Trophoblast cell (in vitro differentiated cells and primary cell): ENCODE results near the gene CCDC146.

Source experiments
- DNase-seq, 2 donors: peaks; one replicate each; pipeline ENCODE4 v3.0.0-alpha.2; 2016
- H2AFZ ChIP-seq: 2 replicates; pipeline ENCODE4 v1.6.1; 2013; ENCODE audit warnings: low read length, moderate library complexity, mild to moderate bottlenecking; ENCODE audit not compliant: insufficient read depth, poor library complexity
- H2AK5ac ChIP-seq: 2 replicates; pipeline ENCODE4 v1.6.1; 2013; ENCODE audit warnings: mild to moderate bottlenecking, low read length
- H2BK120ac ChIP-seq: 2 replicates; pipeline ENCODE4 v1.6.1; 2013; ENCODE audit warnings: low read length, mild to moderate bottlenecking, moderate library complexity; ENCODE audit not compliant: insufficient read depth, poor library complexity
- H2BK12ac ChIP-seq: 2 replicates; pipeline ENCODE4 v1.6.1; 2013; ENCODE audit warnings: mild to moderate bottlenecking, low read length, moderate library complexity
- H2BK5ac ChIP-seq: 2 replicates; pipeline ENCODE4 v1.6.1; 2013; ENCODE audit warnings: low read length, low read depth, moderate library complexity, mild to moderate bottlenecking; ENCODE audit not compliant: poor library complexity
- H3K14ac ChIP-seq: 2 replicates; pipeline ENCODE4 v1.6.1; 2013; ENCODE audit warnings: mild to moderate bottlenecking, low read length
- H3K18ac ChIP-seq: 2 replicates; pipeline ENCODE4 v1.6.1; 2013; ENCODE audit warnings: mild to moderate bottlenecking, low read length
- H3K23ac ChIP-seq: 2 replicates; pipeline ENCODE4 v1.6.1; 2013; ENCODE audit warnings: low read length
- H3K27ac ChIP-seq: 2 replicates; pipeline ENCODE4 v1.5.1; 2013; ENCODE audit warnings: low read depth, mild to moderate bottlenecking, inconsistent platforms, low read length, moderate library complexity
- H3K27me3 ChIP-seq: 2 replicates; pipeline ENCODE4 v1.6.1; 2013; ENCODE audit warnings: inconsistent platforms, mild to moderate bottlenecking, low read length, moderate library complexity; ENCODE audit not compliant: insufficient read depth
- H3K36me3 ChIP-seq, 2 experiments: 1 replicate in 1 of 2; 2 replicates in 1 of 2; pipeline ENCODE4 v1.6.1; 2013; ENCODE audit warnings: low read length in 2 of 2, mild to moderate bottlenecking in 2 of 2, moderate library complexity in 1 of 2; ENCODE audit not compliant: insufficient read depth in 2 of 2, control insufficient read depth in 1 of 2
- H3K4ac ChIP-seq: 2 replicates; pipeline ENCODE4 v1.6.1; 2013; ENCODE audit warnings: low read depth, mild to moderate bottlenecking, low read length, moderate library complexity
- H3K4me1 ChIP-seq, 2 experiments: 1 replicate in 1 of 2; 2 replicates in 1 of 2; pipeline ENCODE4 v1.6.1; 2013; ENCODE audit warnings: low read length in 2 of 2, mild to moderate bottlenecking in 2 of 2, moderate library complexity in 1 of 2; ENCODE audit not compliant: insufficient read depth in 2 of 2, control insufficient read depth in 1 of 2
- H3K4me2 ChIP-seq: 2 replicates; pipeline ENCODE4 v1.6.1; 2013; ENCODE audit warnings: inconsistent platforms, mild to moderate bottlenecking, low read length, moderate library complexity
- H3K4me3 ChIP-seq: 2 replicates; pipeline ENCODE4 v1.5.1; 2013; ENCODE audit warnings: mild to moderate bottlenecking, low read depth, low read length, inconsistent platforms
- H3K79me1 ChIP-seq: one replicate; pipeline ENCODE4 v1.6.1; 2013; ENCODE audit warnings: low read length
- H3K79me2 ChIP-seq: 2 replicates; pipeline ENCODE4 v1.6.1; 2013; ENCODE audit warnings: low read length, mild to moderate bottlenecking; ENCODE audit not compliant: control insufficient read depth, insufficient read depth, poor library complexity
- H3K9ac ChIP-seq: 2 replicates; pipeline ENCODE4 v1.6.1; 2013; ENCODE audit warnings: mild to moderate bottlenecking, low read length
- H3K9me3 ChIP-seq: 2 replicates; pipeline ENCODE4 v1.6.1; 2013; ENCODE audit warnings: low read depth, mild to moderate bottlenecking, control low read depth, inconsistent platforms, low read length; ENCODE audit not compliant: insufficient read depth
- H4K12ac ChIP-seq: 2 replicates; pipeline ENCODE4 v1.6.1; 2013; ENCODE audit warnings: low read depth, mild to moderate bottlenecking, low read length, moderate library complexity
- H4K8ac ChIP-seq: 2 replicates; pipeline ENCODE4 v1.6.1; 2013; ENCODE audit warnings: low read depth, mild to moderate bottlenecking, low read length, moderate library complexity
- H4K91ac ChIP-seq: one replicate; pipeline ENCODE4 v1.6.1; 2013; ENCODE audit warnings: low read depth, mild to moderate bottlenecking, low read length, moderate library complexity
- whole genome bisulfite sequencing: extraction: QIAGEN DNeasy Blood & Tissue Kit; methylation state at CpG from one replicate; pipeline ENCODE4 v1.1.7; 2013; ENCODE audit warnings: missing lambda C conversion rate; ENCODE audit not compliant: insufficient read length, insufficient coverage; ENCODE audit errors: extremely low coverage; 5-methylcytosine and 5-hydroxymethylcytosine counted together

CCDC146 gene

GRCh38 chr7:77290425-77290824 lies 168.0 kb downstream of the CCDC146 start:
- Histone ChIP-seq H2AFZ (no peak overlapping the region), H3K79me1 (no peaks in the 10 kb centered on the region), H3K9me3 (no peaks in the 10 kb centered on the region), H3K14ac (no peak overlapping the region), H4K8ac (no peak overlapping the region), H3K27ac (no peak overlapping the region), H2BK12ac (no peak overlapping the region), H3K27me3 (no peaks in the 10 kb centered on the region), H3K4ac (no peak overlapping the region), H3K4me3 (no peak overlapping the region), H3K79me2 (no peaks in the 10 kb centered on the region), H3K9ac (no peak overlapping the region), H3K36me3 (no peaks in the 10 kb centered on the region), H2AK5ac (no peak overlapping the region), H4K91ac (no peak overlapping the region), H4K12ac (no peak overlapping the region), H3K4me1 (no peaks in the 10 kb centered on the region), H2BK5ac (no peak overlapping the region), H3K4me2 (no peak overlapping the region), H3K18ac (no peak overlapping the region), H2BK120ac (no peak overlapping the region), H3K23ac (no peak overlapping the region)
- no peak for DNase-seq

DNA sequence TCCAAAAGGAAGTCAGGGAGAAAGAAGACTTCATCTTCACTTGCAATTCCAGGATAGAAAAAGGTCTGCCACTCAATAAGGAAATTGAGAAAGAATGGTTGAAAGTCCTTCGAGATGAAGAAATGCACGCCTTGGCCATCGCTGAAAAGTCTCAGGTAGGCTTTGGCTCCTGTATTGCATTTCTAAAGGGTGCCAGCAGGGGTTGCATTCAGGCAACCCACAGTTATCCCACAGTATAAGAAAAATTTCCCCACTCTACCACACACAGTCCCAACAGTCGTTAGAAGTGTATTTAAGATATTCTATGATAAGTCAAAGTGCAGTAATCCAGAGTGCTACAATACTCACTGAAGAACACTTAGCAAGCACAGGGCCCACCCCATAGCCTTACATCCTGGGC lies 170.6 kb downstream of the CCDC146 start:
- Histone ChIP-seq H3K9ac (no peak overlapping the region), H2BK5ac (no peak overlapping the region), H3K27me3 (no peaks in the 10 kb centered on the region), H3K9me3 (no peaks in the 10 kb centered on the region), H3K14ac (no peak overlapping the region), H3K79me2 (no peaks in the 10 kb centered on the region), H4K8ac (no peak overlapping the region), H3K4me1 (no peaks in the 10 kb centered on the region), H3K4me3 (no peak overlapping the region), H3K18ac (no peak overlapping the region), H3K4ac (no peak overlapping the region), H3K23ac (no peak overlapping the region), H2AFZ (no peak overlapping the region), H3K4me2 (no peak overlapping the region), H2BK120ac (no peak overlapping the region), H4K12ac (no peak overlapping the region), H3K79me1 (no peaks in the 10 kb centered on the region), H3K36me3 (no peaks in the 10 kb centered on the region), H3K27ac (no peak overlapping the region), H2AK5ac (no peak overlapping the region), H2BK12ac (no peak overlapping the region), H4K91ac (no peak overlapping the region)
- DNase-seq, result no peak
- no CpG with 5 or more reads among the region's 4 CpGs for WGBS

DNA sequence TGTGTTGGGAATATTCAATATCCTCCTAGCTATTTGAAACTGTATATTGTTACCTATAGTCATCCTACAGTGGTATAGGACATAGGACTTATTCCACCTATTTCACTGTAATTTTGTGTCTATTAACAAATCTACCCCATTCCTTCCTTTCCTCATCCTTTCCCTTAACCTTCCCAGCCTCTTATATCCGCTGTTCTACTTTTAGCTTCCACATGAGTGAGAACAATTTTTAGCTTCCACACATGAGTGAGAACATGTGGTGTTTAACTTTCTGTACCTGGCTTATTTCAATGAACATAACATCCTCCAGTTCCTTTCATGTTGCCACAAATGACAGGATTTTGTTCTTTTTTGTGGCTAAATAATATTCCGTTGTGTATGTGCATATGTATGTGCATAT lies 173.1 kb downstream of the CCDC146 start:
- Histone ChIP-seq H3K9me3 (no peaks in the 10 kb centered on the region), H3K27me3 (no peaks in the 10 kb centered on the region), H2BK120ac (no peak overlapping the region), H4K91ac (no peak overlapping the region), H4K8ac (no peak overlapping the region), H3K23ac (no peak overlapping the region), H2BK12ac (no peak overlapping the region), H3K27ac (no peak overlapping the region), H3K9ac (no peak overlapping the region), H3K4me3 (no peak overlapping the region), H3K4ac (no peak overlapping the region), H2BK5ac (no peak overlapping the region), H4K12ac (no peak overlapping the region), H3K4me2 (no peak overlapping the region), H3K14ac (no peak overlapping the region), H2AFZ (no peak overlapping the region), H3K79me2 (no peaks in the 10 kb centered on the region), H3K36me3 (no peaks in the 10 kb centered on the region), H3K4me1 (no peaks in the 10 kb centered on the region), H2AK5ac (no peak overlapping the region), H3K79me1 (no peaks in the 10 kb centered on the region), H3K18ac (no peak overlapping the region)
- WGBS, result no CpG with 5 or more reads among the region's 2 CpGs
- DNase-seq, result no peak

DNA sequence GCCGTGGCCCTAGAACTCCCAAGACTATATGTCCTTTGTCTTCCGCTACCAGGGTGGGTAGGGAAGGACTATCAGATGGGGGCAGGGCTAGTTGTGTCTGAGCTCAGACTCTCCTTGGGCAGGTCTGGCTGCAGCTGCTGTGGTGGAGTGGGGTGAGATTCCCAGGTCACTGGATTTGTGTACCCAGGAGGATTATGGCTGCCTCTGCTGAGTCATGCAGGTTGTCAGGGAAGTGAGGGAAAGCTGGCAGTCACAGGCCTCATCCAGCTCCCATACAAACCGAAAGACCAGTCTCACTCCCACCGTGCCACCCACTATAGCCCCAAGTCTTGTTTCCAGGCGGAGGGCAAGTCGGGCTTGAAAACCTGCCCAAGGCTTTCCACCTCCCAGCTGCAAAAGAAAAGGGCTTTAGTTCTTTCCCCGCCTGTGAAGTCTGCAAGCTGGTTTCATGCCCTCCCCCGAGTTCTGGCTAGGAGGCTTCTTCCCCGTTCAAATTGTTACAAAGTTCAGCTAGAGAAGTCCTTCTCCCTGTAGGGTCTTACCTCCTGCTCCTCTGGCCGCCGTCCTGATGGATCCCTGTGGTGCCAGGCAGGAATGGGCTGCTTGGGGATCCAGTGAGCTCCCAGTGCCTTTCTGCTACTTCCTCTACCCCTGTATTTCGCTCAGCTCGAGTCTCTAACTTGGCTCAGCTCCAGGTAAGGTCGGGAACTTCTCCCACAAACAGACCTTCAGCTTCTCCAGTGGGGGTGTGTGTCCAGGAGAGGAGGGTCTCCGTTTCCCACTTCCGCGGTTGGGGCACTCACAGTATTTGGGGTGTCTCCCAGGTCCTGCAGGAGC lies 184.0 kb downstream of the CCDC146 start:
- WGBS, result no CpG with 5 or more reads among the region's 17 CpGs
- H3K79me2 ChIP-seq, result no peaks in the 10 kb centered on the region
- H3K18ac ChIP-seq, result no peak overlapping the region
- H3K14ac ChIP-seq, result no peak overlapping the region
- H4K12ac ChIP-seq, result no peak overlapping the region
- no peak overlapping the region for H2AK5ac ChIP-seq
- H3K4me3 ChIP-seq, result no peak overlapping the region
- H2BK5ac ChIP-seq, result no peak overlapping the region
- no peak overlapping the region for H3K4me2 ChIP-seq
- DNase-seq, result no peak
- no peaks in the 10 kb centered on the region for H3K27me3 ChIP-seq
- H3K9me3 ChIP-seq, result peaks cover 1% of the 10 kb centered on the region
- no peak overlapping the region for H2AFZ ChIP-seq
- no peak overlapping the region for H2BK12ac ChIP-seq
- H3K36me3 ChIP-seq, result no peaks in the 10 kb centered on the region
- no peak overlapping the region for H4K91ac ChIP-seq
- H4K8ac ChIP-seq, result no peak overlapping the region
- peaks cover 9 to 13% of the 10 kb centered on the region in 2 experiments for H3K4me1 ChIP-seq
- H3K79me1 ChIP-seq, result peaks cover 2% of the 10 kb centered on the region
- no peak overlapping the region for H3K23ac ChIP-seq
- H2BK120ac ChIP-seq, result no peak overlapping the region
- no peak overlapping the region for H3K9ac ChIP-seq
- H3K4ac ChIP-seq, result no peak overlapping the region
- H3K27ac ChIP-seq, result no peak overlapping the region
